IMR-90 (cell line): ENCODE data around the gene MTMR8. TPM values are rescaled to one million over a fixed set of nuclear protein-coding genes. Genes with fewer than 3 reads are reported as not detected.

ENCODE experiments used
- ATAC-seq: fragments of 200-7000 bp; cut with Tn5 transposase; 2 replicates; pipeline ENCODE4 v1.9.1; 2020; ENCODE audit warnings: low read depth, mild to moderate bottlenecking, moderate library complexity
- BruUV-seq: library from RNA; stranded (reverse); fragments of 400-500 nt; replicated peaks from 2 replicates; lab custom pipeline; 2021; lab: Mats Ljungman, UMichigan
- CTCF ChIA-PET: fragments of 300-600 bp; formaldehyde crosslinking; extraction: SDS; loops from one replicate; lab custom pipeline; 2021; ENCODE audit warnings: antibody characterized with exemption; lab: Yijun Ruan, JAX
- POLR2A ChIA-PET: fragments of 300-600 bp; sonication (Branson Sonifier 250); formaldehyde crosslinking; loops from one replicate; lab custom pipeline; 2022; ENCODE audit warnings: antibody characterized with exemption; ENCODE audit not compliant: unreplicated experiment; lab: Charles Lee
- DNase-seq: peaks from one replicate; pipeline ENCODE4 v3.0.0; 2013
- H2AFZ ChIP-seq: replicated peaks from 2 replicates; pipeline ENCODE3; 2013; ENCODE audit warnings: low read length, mild to moderate bottlenecking; ENCODE audit not compliant: poor library complexity
- H2AK5ac ChIP-seq: 2 replicates; pipeline ENCODE4 v1.6.1; 2013; ENCODE audit warnings: low read depth, low read length, inconsistent platforms
- H2AK9ac ChIP-seq: replicated peaks from 2 replicates; pipeline ENCODE3; 2013; ENCODE audit warnings: mild to moderate bottlenecking, low read depth, low read length, moderate library complexity; ENCODE audit not compliant: poor library complexity
- H2BK120ac ChIP-seq: 2 replicates; pipeline ENCODE4 v1.6.1; 2013; ENCODE audit warnings: low read depth, low read length, inconsistent platforms
- H2BK15ac ChIP-seq: 3 replicates; pipeline ENCODE4 v1.6.1; 2013; ENCODE audit warnings: low read depth, low read length, inconsistent platforms
- H2BK20ac ChIP-seq: 2 replicates; pipeline ENCODE4 v1.6.1; 2013; ENCODE audit warnings: low read depth, mild to moderate bottlenecking, inconsistent platforms, low read length, moderate library complexity
- H2BK5ac ChIP-seq: 2 replicates; pipeline ENCODE4 v1.6.1; 2013; ENCODE audit warnings: mild to moderate bottlenecking, low read depth, low read length, inconsistent platforms; ENCODE audit not compliant: poor library complexity, severe bottlenecking
- H3K14ac ChIP-seq: replicated peaks from 2 replicates; pipeline ENCODE4 v1.6.1; 2013; ENCODE audit warnings: low read depth, low read length, inconsistent platforms
- H3K18ac ChIP-seq: 2 replicates; pipeline ENCODE4 v1.6.1; 2013; ENCODE audit warnings: low read depth, low read length, control low read depth
- H3K23ac ChIP-seq: 2 replicates; pipeline ENCODE4 v1.6.1; 2013; ENCODE audit warnings: low read depth, low read length, inconsistent platforms
- H3K27ac ChIP-seq: 2 replicates; pipeline ENCODE4 v1.5.1; 2013; ENCODE audit warnings: mild to moderate bottlenecking, control low read depth, low read length; ENCODE audit not compliant: insufficient read depth
- H3K27me3 ChIP-seq: 2 replicates; pipeline ENCODE4 v1.6.1; 2013; ENCODE audit warnings: low read length; ENCODE audit not compliant: control insufficient read depth, insufficient read depth
- H3K36me3 ChIP-seq: 2 replicates; pipeline ENCODE4 v1.6.1; 2013; ENCODE audit warnings: low read length, mixed read lengths; ENCODE audit not compliant: control insufficient read depth, insufficient read depth
- H3K4ac ChIP-seq: 2 replicates; pipeline ENCODE4 v1.6.1; 2013; ENCODE audit warnings: low read depth, low read length, inconsistent platforms
- H3K4me1 ChIP-seq: 2 replicates; pipeline ENCODE4 v1.6.1; 2013; ENCODE audit warnings: low read length, mixed read lengths; ENCODE audit not compliant: control insufficient read depth, insufficient read depth
- H3K4me2 ChIP-seq: 2 replicates; pipeline ENCODE4 v1.6.1; 2013; ENCODE audit warnings: low read depth, mild to moderate bottlenecking, control low read depth, low read length, moderate library complexity
- H3K4me3 ChIP-seq: 2 replicates; pipeline ENCODE4 v1.5.1; 2013; ENCODE audit warnings: low read depth, mild to moderate bottlenecking, control low read depth, low read length, moderate library complexity; ENCODE audit not compliant: insufficient read depth
- H3K56ac ChIP-seq: 2 replicates; pipeline ENCODE4 v1.6.1; 2013; ENCODE audit warnings: low read length, inconsistent platforms; ENCODE audit not compliant: insufficient read depth; ENCODE audit errors: extremely low read depth
- H3K79me1 ChIP-seq, 2 experiments: 2 replicates each; pipeline ENCODE4 v1.6.1; 2013; ENCODE audit warnings: low read length in 2 of 2, inconsistent platforms in 1 of 2, low read depth in 1 of 2
- H3K9ac ChIP-seq: 2 replicates; pipeline ENCODE4 v1.6.1; 2013; ENCODE audit warnings: low read depth, low read length, control low read depth
- H3K9me1 ChIP-seq: 2 replicates; pipeline ENCODE4 v1.6.1; 2013; ENCODE audit warnings: low read length, inconsistent platforms; ENCODE audit not compliant: insufficient read depth
- H3K9me3 ChIP-seq: 2 replicates; pipeline ENCODE4 v1.6.1; 2013; ENCODE audit warnings: low read length; ENCODE audit not compliant: control insufficient read depth, insufficient read depth
- H4K20me1 ChIP-seq: 2 replicates; pipeline ENCODE4 v1.6.1; 2013; ENCODE audit warnings: low read length, inconsistent platforms; ENCODE audit not compliant: insufficient read depth
- H4K5ac ChIP-seq: 2 replicates; pipeline ENCODE4 v1.6.1; 2013; ENCODE audit warnings: mild to moderate bottlenecking, low read depth, low read length, control low read depth
- H4K8ac ChIP-seq, 2 experiments: 2 replicates each; pipeline ENCODE4 v1.6.1; 2013; ENCODE audit warnings: low read depth in 2 of 2, low read length in 2 of 2, control low read depth in 1 of 2, inconsistent platforms in 1 of 2
- H4K91ac ChIP-seq: 2 replicates; pipeline ENCODE4 v1.6.1; 2013; ENCODE audit warnings: low read depth, low read length, inconsistent platforms; ENCODE audit not compliant: insufficient read depth
- CHD1 ChIP-seq: IDR thresholded peaks from 2 replicates; pipeline ENCODE4 v1.6.1; 2012; ENCODE audit warnings: low read depth, low read length, improper control_type of control experiment
- FOS ChIP-seq: fragments of 150-350 bp; IDR thresholded peaks from 2 replicates; pipeline ENCODE4 v1.6.1; 2016; ENCODE audit warnings: low read depth, low read length
- MAZ ChIP-seq: IDR thresholded peaks from 2 replicates; pipeline ENCODE4 v1.6.1; 2012; ENCODE audit warnings: low read depth, mild to moderate bottlenecking, low read length, improper control_type of control experiment, moderate library complexity, borderline replicate concordance
- NFE2L2 ChIP-seq: fragments of 150-350 bp; IDR thresholded peaks from 2 replicates; pipeline ENCODE4 v1.6.1; 2016; ENCODE audit warnings: low read depth, mild to moderate bottlenecking, low read length
- RFX5 ChIP-seq: IDR thresholded peaks from 2 replicates; pipeline ENCODE4 v1.8.0; 2012; ENCODE audit warnings: low read depth, mild to moderate bottlenecking, low read length, moderate library complexity
- SMC3 ChIP-seq: fragments of 150-350 bp; IDR thresholded peaks from 2 replicates; pipeline ENCODE4 v1.6.1; 2016; ENCODE audit warnings: low read depth, mild to moderate bottlenecking, antibody characterized with exemption, low read length, moderate library complexity
- USF2 ChIP-seq: fragments of 150-350 bp; IDR thresholded peaks from 2 replicates; pipeline ENCODE4 v1.6.1; 2017; ENCODE audit warnings: mild to moderate bottlenecking, antibody characterized with exemption, low read length, low read depth
- WGBS, 2 experiments: methylation state at CpG; one replicate each; pipeline versions ENCODE4 v1.1.5 to v1.1.7; 2013; ENCODE audit warnings: missing lambda C conversion rate in 2 of 2; ENCODE audit not compliant: insufficient read length in 1 of 2; ENCODE audit errors: extremely low coverage in 2 of 2; 5-methylcytosine and 5-hydroxymethylcytosine counted together
- dilution Hi-C: fragments of 300-500 bp; cut with HindIII; formaldehyde crosslinking; loops from one replicate; pipeline ENCODE4 v1.14.3; 2018; ENCODE audit warnings: low sequenced_read_pairs; ENCODE audit not compliant: unreplicated experiment
- in situ Hi-C: fragments of 300-500 bp; cut with MboI; formaldehyde crosslinking; loops from 3 replicates; pipeline ENCODE4 v1.14.3; 2019; ENCODE audit warnings: low sequenced_read_pairs, inconsistent platforms, mixed read lengths
- intact Hi-C: fragments of 100-400 bp; cut with micrococcal nuclease; formaldehyde crosslinking; loops from 2 replicates; pipeline ENCODE4 v1.10.0; 2022
- polyA plus RNA-seq, 3 experiments: library from polyadenylated mRNA; depleted of rRNA; stranded (reverse); fragments of >200 nt; gene quantifications; 2 replicates each; pipeline ENCODE4 v1.2.3, GENCODE V29; 2012; ENCODE audit warnings: low replicate concordance in 1 of 3
- total RNA-seq: library from RNA; depleted of rRNA; stranded (reverse); fragments of >200 nt; gene quantifications from 2 replicates; pipeline ENCODE4 v1.2.3, GENCODE V29; 2012
- TF ChIP-seq, protein P1 (sequence below): conservative IDR thresholded peaks from 2 replicates; pipeline ENCODE4 v1.5.1; 2012; ENCODE audit warnings: mild to moderate bottlenecking, low read depth, low read length, improper control_type of control experiment

MTMR8 gene
- total and polyA plus RNA-seq, 2 of the 4 experiments (the other 2 are of a cell fraction), result not detected

DNA sequence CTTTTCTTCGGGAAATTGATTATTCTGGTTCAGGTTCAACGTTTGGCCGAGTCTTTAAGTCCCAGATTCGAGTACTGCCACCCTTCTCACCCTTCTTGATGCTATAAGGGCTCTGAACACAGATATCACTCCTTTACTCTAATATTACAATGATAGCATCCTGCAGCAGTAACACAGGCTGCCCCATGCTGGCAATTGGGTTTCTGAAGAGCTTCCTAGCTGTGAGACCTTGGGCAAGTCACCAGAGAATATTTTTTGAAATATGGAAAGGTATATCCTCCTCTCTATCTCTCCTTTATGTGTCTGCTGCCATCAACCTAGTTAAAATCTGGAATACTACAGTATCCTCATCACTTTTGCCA lies 297 bp upstream of the MTMR8 start:
- POLR2A ChIA-PET, result no interaction called here
- Histone ChIP-seq H3K14ac (no peak overlapping the region), H4K8ac (no peak overlapping the region), H2BK20ac (no peak overlapping the region), H3K4me2 (no peak overlapping the region), H2AK9ac (no peak overlapping the region), H3K18ac (no peak overlapping the region), H3K36me3 (no peaks in the 10 kb centered on the region), H4K91ac (no peak overlapping the region), H3K27ac (no peak overlapping the region), H3K56ac (no peak overlapping the region), H3K4ac (no peak overlapping the region), H3K4me1 (no peaks in the 10 kb centered on the region), H2AK5ac (no peak overlapping the region), H2BK15ac (no peak overlapping the region), H4K20me1 (no peaks in the 10 kb centered on the region), H3K27me3 (no peaks in the 10 kb centered on the region), H3K79me1 (no peaks in the 10 kb centered on the region), H3K4me3 (no peak overlapping the region), H2AFZ (no peak overlapping the region), H3K23ac (no peak overlapping the region), H3K9me3 (no peaks in the 10 kb centered on the region), H3K9ac (no peak overlapping the region), H2BK120ac (no peak overlapping the region), H3K9me1 (no peaks in the 10 kb centered on the region), H2BK5ac (no peak overlapping the region), H4K5ac (no peak overlapping the region)
- no TSS peak for BruUV-seq
- DNase-seq (no peak), ATAC-seq (no peak)
- in situ Hi-C loops, result no loop called here
- WGBS, 2 experiments, result 4% methylated on average over 3 of the region's 4 CpGs; no CpG with 5 or more reads in 1 of the 2 experiments
- CTCF ChIA-PET, result no interaction called here
- dilution Hi-C loops, result no loop called here
- intact Hi-C loops, result no loop called here
- no peak for TF ChIP-seq USF2
- no peak for TF ChIP-seq FOS
- TF ChIP-seq, protein P1, sequence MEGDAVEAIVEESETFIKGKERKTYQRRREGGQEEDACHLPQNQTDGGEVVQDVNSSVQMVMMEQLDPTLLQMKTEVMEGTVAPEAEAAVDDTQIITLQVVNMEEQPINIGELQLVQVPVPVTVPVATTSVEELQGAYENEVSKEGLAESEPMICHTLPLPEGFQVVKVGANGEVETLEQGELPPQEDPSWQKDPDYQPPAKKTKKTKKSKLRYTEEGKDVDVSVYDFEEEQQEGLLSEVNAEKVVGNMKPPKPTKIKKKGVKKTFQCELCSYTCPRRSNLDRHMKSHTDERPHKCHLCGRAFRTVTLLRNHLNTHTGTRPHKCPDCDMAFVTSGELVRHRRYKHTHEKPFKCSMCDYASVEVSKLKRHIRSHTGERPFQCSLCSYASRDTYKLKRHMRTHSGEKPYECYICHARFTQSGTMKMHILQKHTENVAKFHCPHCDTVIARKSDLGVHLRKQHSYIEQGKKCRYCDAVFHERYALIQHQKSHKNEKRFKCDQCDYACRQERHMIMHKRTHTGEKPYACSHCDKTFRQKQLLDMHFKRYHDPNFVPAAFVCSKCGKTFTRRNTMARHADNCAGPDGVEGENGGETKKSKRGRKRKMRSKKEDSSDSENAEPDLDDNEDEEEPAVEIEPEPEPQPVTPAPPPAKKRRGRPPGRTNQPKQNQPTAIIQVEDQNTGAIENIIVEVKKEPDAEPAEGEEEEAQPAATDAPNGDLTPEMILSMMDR, result no peak
- no peak for TF ChIP-seq NFE2L2
- no peak for TF ChIP-seq CHD1
- no peak for TF ChIP-seq MAZ
- no peak for TF ChIP-seq SMC3
- no peak for TF ChIP-seq RFX5
